GM12878 (cell line): ENCODE data around the gene IQCK. TPM values are rescaled to one million over a fixed set of nuclear protein-coding genes. Genes with fewer than 3 reads are reported as not detected.

Experiments
- ATAC-seq: fragments of 200-7000 bp; cut with Tn5 transposase; 3 replicates; pipeline ENCODE4 v1.9.1; 2020; ENCODE audit warnings: mild to moderate bottlenecking, moderate library complexity
- BruUV-seq: library from RNA; stranded (reverse); fragments of 400-500 nt; replicated peaks from 2 replicates; lab custom pipeline; 2021; lab: Mats Ljungman, UMichigan
- CTCF ChIA-PET: fragments of 300-600 bp; sonication (Branson Sonifier 250); formaldehyde crosslinking; extraction: SDS; loops from one replicate; lab custom pipeline; 2021; ENCODE audit warnings: inconsistent platforms; lab: Yijun Ruan, JAX
- POLR2A ChIA-PET: fragments of 350-600 bp; formaldehyde crosslinking; extraction: SDS; loops from one replicate; lab custom pipeline; 2021; ENCODE audit warnings: inconsistent platforms; lab: Charles Lee
- RAD21 ChIA-PET: fragments of 300-600 bp; sonication (Branson Sonifier 250); formaldehyde crosslinking; loops from one replicate; lab custom pipeline; 2023; ENCODE audit warnings: antibody characterized with exemption; ENCODE audit not compliant: unreplicated experiment; lab: Charles Lee
- SMC1A ChIA-PET: fragments of 300-600 bp; sonication (Branson Sonifier 250); formaldehyde crosslinking; loops from one replicate; lab custom pipeline; 2023; ENCODE audit not compliant: unreplicated experiment, uncharacterized antibody; lab: Charles Lee
- DNase-seq: peaks from one replicate; pipeline ENCODE4 v3.0.0-alpha.2; 2011; ENCODE audit warnings: low read depth, low spot score
- FAIRE-seq: peaks from 3 replicates; lab custom pipeline; 2011; peaks lifted over from hg19 to GRCh38; lab: Jason Lieb, UNC
- H2AFZ ChIP-seq: 2 replicates; pipeline ENCODE4 v1.6.0; 2011; ENCODE audit warnings: low read depth, low read length, control low read depth; ENCODE audit not compliant: control insufficient read depth
- H3K27ac ChIP-seq: 2 replicates; pipeline ENCODE4 v1.5.1; 2011; ENCODE audit warnings: control low read depth; ENCODE audit not compliant: control insufficient read depth, insufficient read depth
- H3K27me3 ChIP-seq, 2 experiments: replicated peaks in 1 of 2; 2 replicates each; pipeline versions ENCODE4 v1.6.0 to v1.6.1; 2011; ENCODE audit warnings: low read length in 1 of 2; ENCODE audit not compliant: control insufficient read depth in 2 of 2, insufficient read depth in 2 of 2
- H3K36me3 ChIP-seq, 2 experiments: 2 replicates each; pipeline ENCODE4 v1.5.1; 2011; ENCODE audit warnings: low read length in 1 of 2; ENCODE audit not compliant: control insufficient read depth in 2 of 2, insufficient read depth in 2 of 2
- H3K4me1 ChIP-seq: 2 replicates; pipeline ENCODE4 v1.6.1; 2011; ENCODE audit warnings: mild to moderate bottlenecking, low read length, moderate library complexity, mixed read lengths; ENCODE audit not compliant: control insufficient read depth, insufficient read depth
- H3K4me2 ChIP-seq: 2 replicates; pipeline ENCODE4 v1.6.0; 2011; ENCODE audit warnings: control low read depth; ENCODE audit not compliant: control insufficient read depth, insufficient read depth
- H3K4me3 ChIP-seq: fragments of 200-600 bp; sonication (generic); 2 replicates; pipeline ENCODE4 v1.5.1; 2016
- H3K79me2 ChIP-seq: 2 replicates; pipeline ENCODE4 v1.6.0; 2011; ENCODE audit warnings: low read length; ENCODE audit not compliant: control insufficient read depth, insufficient read depth
- H3K9ac ChIP-seq: 2 replicates; pipeline ENCODE4 v1.8.0; 2011; ENCODE audit warnings: low read length, control low read depth, mixed read lengths; ENCODE audit not compliant: control insufficient read depth, insufficient read depth
- H3K9me3 ChIP-seq: replicated peaks from 3 replicates; pipeline ENCODE4 v1.5.1; 2011; ENCODE audit warnings: mild to moderate bottlenecking, low read length; ENCODE audit not compliant: control insufficient read depth, insufficient read depth
- H4K20me1 ChIP-seq: 2 replicates; pipeline ENCODE4 v1.6.0; 2011; ENCODE audit not compliant: control insufficient read depth, insufficient read depth
- BRCA1 ChIP-seq: IDR thresholded peaks from 2 replicates; pipeline ENCODE4 v1.6.1; 2011; ENCODE audit warnings: low read depth, low read length, improper control_type of control experiment
- IKZF2 ChIP-seq, 2 experiments: fragments of 450-650 bp; IDR thresholded peaks; 2 replicates each; pipeline ENCODE4 v1.6.1; 2017; ENCODE audit warnings: mild to moderate bottlenecking in 2 of 2, moderate library complexity in 2 of 2
- SIX5 ChIP-seq: IDR thresholded peaks from 2 replicates; pipeline ENCODE4 v1.6.1; 2011; ENCODE audit warnings: mild to moderate bottlenecking, low read depth, low read length, moderate library complexity; ENCODE audit not compliant: severe bottlenecking
- SMAD1 ChIP-seq: fragments of 450-650 bp; IDR thresholded peaks from 2 replicates; pipeline ENCODE4 v1.6.1; 2018; ENCODE audit warnings: mild to moderate bottlenecking, low read depth; ENCODE audit not compliant: partially characterized antibody
- STAT3 ChIP-seq: IDR thresholded peaks from 2 replicates; pipeline ENCODE4 v1.6.1; 2011; ENCODE audit warnings: low read depth, low read length, improper control_type of control experiment
- ZNF274 ChIP-seq: IDR thresholded peaks from one replicate; pipeline ENCODE4 v1.8.0; 2011; ENCODE audit not compliant: insufficient read length, insufficient read depth
- WGBS: methylation state at CpG from one replicate; pipeline ENCODE4 v1.1.6; 2016; ENCODE audit warnings: low lambda C conversion rate; ENCODE audit not compliant: insufficient replicate concordance, insufficient coverage; ENCODE audit errors: missing lambda C conversion rate; 5-methylcytosine and 5-hydroxymethylcytosine counted together
- in situ Hi-C: fragments of 300-500 bp; cut with MboI; formaldehyde crosslinking; loops from 9 replicates; pipeline ENCODE4 v1.14.3; 2018; ENCODE audit warnings: mixed read lengths
- intact Hi-C: fragments of 100-400 bp; cut with micrococcal nuclease; formaldehyde crosslinking; loops from one replicate; pipeline ENCODE4 v1.14.2; 2022; ENCODE audit not compliant: unreplicated experiment
- polyA plus RNA-seq, 11 experiments: library from polyadenylated mRNA; depleted of rRNA in 4 of 11; unstranded in 6 of 11; stranded (reverse) in 5 of 11; fragments of >200 nt; fragmentation: Nextera tagmentation in 4 of 11; fragmentation: Illumina TruSeq in 1 of 11; extraction: Ambion mirVana in 4 of 11; extraction: Trizol in 1 of 11; gene quantifications; 1 replicate in 1 of 11; 2 replicates in 10 of 11; pipeline versions ENCODE4 v1.2.1 to v1.2.3, GENCODE V29; 2011 to 2016; ENCODE audit warnings: inconsistent platforms in 2 of 11, missing spikeins in 2 of 11, low read depth in 1 of 11
- total RNA-seq, 4 experiments: library from RNA; depleted of rRNA in 3 of 4; stranded (reverse); fragments of >200 nt in 3 of 4; fragmentation: Illumina TruSeq in 1 of 4; extraction: Trizol in 1 of 4; gene quantifications; 2 replicates each; pipeline versions ENCODE4 v1.2.1 to v1.2.3, GENCODE V29; 2013 to 2021
- TF ChIP-seq, protein P1 (sequence below): IDR thresholded peaks from 2 replicates; pipeline ENCODE4 v1.6.1; 2011; ENCODE audit warnings: low read depth, low read length, improper control_type of control experiment, borderline replicate concordance

Gene IQCK
- total and polyA plus RNA-seq, 10 of the 15 experiments (the other 5 are each of a cell fraction or from before 2014, with no cell fraction given), result 1.0 to 4.2 (median 2.4) TPM

DNA sequence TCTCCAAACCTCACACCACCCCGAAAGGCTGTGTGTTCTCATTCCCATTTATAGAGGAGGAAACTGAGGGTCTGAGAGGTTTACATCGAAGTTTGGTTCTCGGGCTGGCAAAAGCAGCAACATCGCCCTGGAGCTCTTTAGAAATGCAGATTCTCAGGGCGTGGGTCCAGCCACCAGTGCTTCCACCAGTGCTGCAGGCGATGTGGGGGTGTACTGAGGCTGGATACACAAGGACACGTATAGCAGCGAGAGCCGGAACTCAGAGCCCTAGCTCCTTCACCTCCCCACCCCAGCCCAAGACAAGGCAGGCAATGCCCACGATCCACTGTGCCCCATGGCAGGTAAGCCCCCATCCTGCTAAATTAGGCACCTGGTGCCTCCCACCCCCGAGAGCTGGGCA lies 160.7 kb downstream of the IQCK start (continued):
- TF ChIP-seq STAT3, result no peak

DNA sequence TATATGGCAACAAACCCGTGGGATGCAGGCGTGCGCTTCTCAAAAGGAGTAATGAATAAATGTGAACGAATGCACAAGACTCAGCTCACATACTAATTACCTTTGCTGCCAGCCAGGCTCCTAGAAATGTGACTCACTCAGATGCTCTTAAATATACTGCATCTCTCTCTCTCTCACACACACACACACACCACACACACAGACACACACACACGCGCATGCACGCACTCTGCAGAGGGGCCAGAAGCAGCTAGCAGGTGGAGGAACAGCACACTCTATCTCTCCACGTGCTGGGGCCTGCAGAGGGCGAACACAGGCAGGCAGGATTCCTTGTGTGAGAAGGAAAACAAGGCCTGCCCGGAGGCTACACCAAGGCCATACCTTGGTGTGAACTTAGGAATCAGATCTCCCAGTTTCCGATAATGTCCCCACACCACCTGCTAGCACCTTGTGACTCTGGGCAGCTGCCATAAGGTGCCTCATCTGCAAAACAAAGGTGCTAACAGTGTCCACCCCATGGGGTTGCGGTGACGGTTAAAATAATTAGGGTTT lies 161.2 kb downstream of the IQCK start:
- H3K79me2 ChIP-seq, result no peaks in the 10 kb centered on the region
- in situ Hi-C loops, result no loop called here
- peaks cover 2 to 11% of the 10 kb centered on the region in 2 experiments for H3K27me3 ChIP-seq
- intact Hi-C loops, result no loop called here
- WGBS, result 58% methylated on average over 13 of the region's 13 CpGs
- H2AFZ ChIP-seq, result no peak overlapping the region
- no peak for DNase-seq
- ChIA-PET CTCF (interaction anchor here (0.8 kb wide), 1 partner anchor 10 kb away, joined by 4 read pairs; no protein-coding TSS in a partner anchor), POLR2A (no interaction called here), RAD21 (interaction anchor here (1.3 kb wide), 1 partner anchor 14 kb away, joined by 3 read pairs; no protein-coding TSS in a partner anchor), SMC1A (interaction anchor here (0.6 to 1.1 kb wide), 2 partner anchors 9 to 267 kb away, joined by 3 read pairs; no protein-coding TSS in a partner anchor)
- no peaks in the 10 kb centered on the region for H3K9me3 ChIP-seq
- H3K27ac ChIP-seq, result no peak overlapping the region
- H4K20me1 ChIP-seq, result no peaks in the 10 kb centered on the region
- no peaks in the 10 kb centered on the region for H3K4me1 ChIP-seq
- TF ChIP-seq BRCA1 (no peak), SMAD1 (no peak), IKZF2 (IDR thresholded peaks at IDR 0.05) (no peak), SIX5 (no peak), ZNF274 (no peak)
- TF ChIP-seq, protein P1, sequence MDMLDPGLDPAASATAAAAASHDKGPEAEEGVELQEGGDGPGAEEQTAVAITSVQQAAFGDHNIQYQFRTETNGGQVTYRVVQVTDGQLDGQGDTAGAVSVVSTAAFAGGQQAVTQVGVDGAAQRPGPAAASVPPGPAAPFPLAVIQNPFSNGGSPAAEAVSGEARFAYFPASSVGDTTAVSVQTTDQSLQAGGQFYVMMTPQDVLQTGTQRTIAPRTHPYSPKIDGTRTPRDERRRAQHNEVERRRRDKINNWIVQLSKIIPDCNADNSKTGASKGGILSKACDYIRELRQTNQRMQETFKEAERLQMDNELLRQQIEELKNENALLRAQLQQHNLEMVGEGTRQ, result no peak
- H3K4me3 ChIP-seq, result no peak overlapping the region
- no TSS peak for BruUV-seq
- FAIRE-seq, result no peak
- no peak overlapping the region for H3K9ac ChIP-seq
- no peak for ATAC-seq
- H3K4me2 ChIP-seq, result no peak overlapping the region
- H3K36me3 ChIP-seq, result no peaks in the 10 kb centered on the region
